GM12892 (cell line): ENCODE results near the gene ASB3.
A peak's percentile ranks its signal among the peaks of the same experiment; 100 is the strongest.

Experiments
- DNase-seq: peaks from one replicate; pipeline ENCODE4 v3.0.0; 2011; ENCODE audit not compliant: insufficient read length
- FAIRE-seq: peaks from 2 replicates; lab custom pipeline; 2011; peaks lifted over from hg19 to GRCh38; lab: Jason Lieb, UNC
- POLR2A ChIP-seq: IDR thresholded peaks from 2 replicates; pipeline ENCODE4 v1.6.1; 2011; ENCODE audit warnings: low read depth, low read length, control low read depth
- POLR2AphosphoS5 ChIP-seq: IDR thresholded peaks from 2 replicates; pipeline ENCODE4 v1.6.1; 2011; ENCODE audit warnings: low read depth, low read length, control low read depth
- TAF1 ChIP-seq: IDR thresholded peaks from 2 replicates; pipeline ENCODE4 v1.6.1; 2011; ENCODE audit warnings: low read depth, mild to moderate bottlenecking, control low read depth, low read length, borderline replicate concordance

Gene ASB3

GRCh38 chr2:53819634-53820033 is 32.9 kb upstream of the ASB3 start:
- no peak for DNase-seq
- no peak for FAIRE-seq
- TF ChIP-seq POLR2AphosphoS5 (no peak), POLR2A (no peak), TAF1 (no peak)

- no peak for TF ChIP-seq TAF1
- no peak for TF ChIP-seq POLR2A
- no peak for TF ChIP-seq POLR2AphosphoS5
- DNase-seq = no peak
- no peak for FAIRE-seq
Observed at GRCh38 chr2:53818854-53819435, 32.2 kb upstream of the ASB3 start.

- TF ChIP-seq POLR2AphosphoS5 (no peak), TAF1 (no peak)
- FAIRE-seq (no peak), DNase-seq (no peak)
Observed at GRCh38 chr2:53813151-53813550, 26.4 kb upstream of the ASB3 start.

- FAIRE-seq (no peak), DNase-seq (no peak)
- TF ChIP-seq POLR2AphosphoS5 = no peak
- no peak for TF ChIP-seq TAF1
- no peak for TF ChIP-seq POLR2A
Observed at GRCh38 chr2:53811601-53812000, 24.8 kb upstream of the ASB3 start.

- TF ChIP-seq TAF1 (no peak), POLR2A (no peak), POLR2AphosphoS5 (no peak)
- DNase-seq = no peak
- FAIRE-seq = no peak
Observed at GRCh38 chr2:53802617-53803151, 15.9 kb upstream of the ASB3 start.

GRCh38 chr2:53801547-53801946 is 14.8 kb upstream of the ASB3 start:
- FAIRE-seq (no peak), DNase-seq (no peak)
- TF ChIP-seq TAF1 (no peak), POLR2A (no peak), POLR2AphosphoS5 (no peak)

GRCh38 chr2:53793821-53794220 is 7.1 kb upstream of the ASB3 start:
- TF ChIP-seq POLR2A = no peak
- TF ChIP-seq TAF1 = no peak
- no peak for TF ChIP-seq POLR2AphosphoS5
- no peak for DNase-seq
- no peak for FAIRE-seq

- no peak for DNase-seq
- no peak for FAIRE-seq
- TF ChIP-seq POLR2AphosphoS5 (no peak), TAF1 (no peak), POLR2A (no peak)
Observed at GRCh38 chr2:53793261-53793660, 6.5 kb upstream of the ASB3 start.

GRCh38 chr2:53787614-53788289 is 999 bp upstream of the ASB3 start:
- DNase-seq (no peak), FAIRE-seq (peak; percentile 68)
- TF ChIP-seq POLR2A = no peak
- TF ChIP-seq POLR2AphosphoS5 = no peak
- no peak for TF ChIP-seq TAF1

GRCh38 chr2:53786352-53786704 is 425 bp downstream of the ASB3 start:
- no peak for DNase-seq
- FAIRE-seq = no peak
- TF ChIP-seq POLR2A = no peak
- no peak for TF ChIP-seq TAF1
- no peak for TF ChIP-seq POLR2AphosphoS5

- FAIRE-seq = no peak
- TF ChIP-seq POLR2AphosphoS5 = no peak
- no peak for TF ChIP-seq POLR2A
- no peak for TF ChIP-seq TAF1
- no peak for DNase-seq
Observed at GRCh38 chr2:53785366-53785765, 1.4 kb downstream of the ASB3 start.

- DNase-seq = no peak
- TF ChIP-seq POLR2AphosphoS5 (no peak), TAF1 (no peak), POLR2A (no peak)
- no peak for FAIRE-seq
Observed at GRCh38 chr2:53784436-53784835, 2.3 kb downstream of the ASB3 start.
